NK-92 treated with Interleukin-12 subunit alpha and Interleukin-12 subunit beta, amount 100 ng/mL, for 24 hours (cell line): ENCODE results near the gene KIAA0408.
"Not testable (repeated sequence)": the region's sequence is repeated elsewhere in the genome, so short reads cannot be mapped to it uniquely, and the experiment has no call there.

Experiments
- DNase-seq: peaks from one replicate; lab custom pipeline; 2025; lab: John Stamatoyannopoulos, UW

The KIAA0408 gene

GRCh38 chr6:127412016-127412415 lies 47.2 kb downstream of the KIAA0408 start:
- DNase-seq = not testable (repeated sequence)
